Measurements from ENCODE around the gene AIFM1.

AIFM1 gene

DNA sequence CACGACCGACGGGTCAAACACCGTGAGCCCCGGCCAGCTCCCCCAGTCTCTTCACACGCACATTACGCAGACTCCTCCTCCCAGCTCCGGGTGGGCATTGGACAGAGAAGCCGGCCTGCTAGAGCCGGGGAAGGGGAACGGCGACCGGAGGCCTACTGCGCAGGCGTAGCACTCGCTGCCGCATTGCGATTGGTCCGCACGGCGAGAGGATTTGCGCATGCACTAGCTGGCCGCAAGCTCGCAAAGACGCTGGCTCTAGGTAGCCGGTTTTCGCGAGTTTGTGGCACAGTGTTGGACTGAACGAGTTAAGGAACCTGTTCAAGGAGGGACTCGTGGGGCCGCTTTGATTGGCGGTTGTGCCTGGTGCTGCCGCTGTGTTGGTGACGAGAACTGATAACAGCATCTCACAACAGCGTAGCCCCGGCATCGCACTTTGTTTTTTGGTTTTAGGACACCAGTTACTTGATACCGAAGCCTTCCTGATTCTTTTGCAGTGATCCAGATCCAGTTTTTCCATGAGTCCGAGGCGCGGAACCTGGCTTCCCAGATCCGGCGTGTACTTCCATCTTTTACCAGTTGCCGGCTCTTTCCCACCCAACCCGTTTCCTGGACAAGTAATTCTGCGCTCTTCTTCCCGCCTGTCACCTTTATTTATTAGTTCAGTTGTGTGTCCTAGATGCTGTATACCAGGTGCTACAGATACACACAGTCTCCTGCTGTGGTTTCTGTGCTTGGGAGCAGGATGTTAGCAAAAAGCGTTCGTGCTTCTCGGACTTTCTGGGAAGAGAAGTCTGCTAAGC, at the start of gene AIFM1:
AIFM1 (minus strand) TSS at position 139 of the 800 bp plus-strand sequence. CDS start 185 bp downstream, outside the sequence.
- H3K4me1 ChIP-seq (ENCODE audit: control insufficient read depth, insufficient read depth, low read length): peaks cover 14% of the 10 kb centered on the region; the same call in 1 of the 2 replicates
- H3K9me3 ChIP-seq (ENCODE audit: control insufficient read depth, insufficient read depth, low read depth, low read length): no peaks in the 10 kb centered on the region

DNA sequence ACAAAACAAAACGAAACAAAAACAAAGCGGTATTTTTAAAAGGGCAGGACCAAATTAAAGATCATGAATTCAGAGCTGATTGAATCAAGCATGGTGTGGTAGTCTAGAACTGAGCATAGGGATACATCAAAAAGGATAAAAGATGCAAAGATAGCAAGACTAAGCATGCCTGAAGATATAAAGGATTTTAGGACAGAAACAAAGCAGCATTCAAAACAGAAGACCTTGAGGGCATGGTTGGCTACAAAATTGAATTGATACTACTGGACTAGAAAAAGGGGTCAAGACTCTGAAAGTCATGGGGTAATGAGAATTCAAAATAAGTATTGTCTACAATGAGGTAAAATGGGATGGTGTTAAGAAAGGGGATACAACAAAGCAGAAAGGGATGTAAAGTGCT, 47.7 kb upstream of the AIFM1 start:
- H3K27ac ChIP-seq (ENCODE audit: low read depth, low read length): no peak overlapping the region
- H3K36me3 ChIP-seq (ENCODE audit: control insufficient read depth, insufficient read depth, low read length): peaks cover 94% of the 10 kb centered on the region
- no peaks in the 10 kb centered on the region for H3K27me3 ChIP-seq (ENCODE audit: control insufficient read depth, insufficient read depth, low read length)
- no peaks in the 10 kb centered on the region for H3K4me1 ChIP-seq (ENCODE audit: control insufficient read depth, insufficient read depth, low read length)
- no peak overlapping the region for H3K9ac ChIP-seq (ENCODE audit: low read length)
- no peaks in the 10 kb centered on the region for H3K9me3 ChIP-seq (ENCODE audit: control insufficient read depth, insufficient read depth, low read depth, low read length)
- no peak overlapping the region for H3K4me3 ChIP-seq (ENCODE audit: low read depth, low read length)

More for the DNA sequence above, at the start of gene AIFM1:
- H3K9ac ChIP-seq (ENCODE audit: low read length): peak within 1 kb of the TSS; percentile 79
- no peak within 1 kb of the TSS for H3K27ac ChIP-seq (ENCODE audit: low read depth, low read length)
- H3K36me3 ChIP-seq (ENCODE audit: control insufficient read depth, insufficient read depth, low read length): no peaks in the 10 kb centered on the region
- H3K4me3 ChIP-seq (ENCODE audit: low read depth, low read length): peak within 1 kb of the TSS; percentile 80
- H3K27me3 ChIP-seq (ENCODE audit: control insufficient read depth, insufficient read depth, low read length): peaks cover 9% of the 10 kb centered on the region; the same call in 1 of the 2 replicates

DNA sequence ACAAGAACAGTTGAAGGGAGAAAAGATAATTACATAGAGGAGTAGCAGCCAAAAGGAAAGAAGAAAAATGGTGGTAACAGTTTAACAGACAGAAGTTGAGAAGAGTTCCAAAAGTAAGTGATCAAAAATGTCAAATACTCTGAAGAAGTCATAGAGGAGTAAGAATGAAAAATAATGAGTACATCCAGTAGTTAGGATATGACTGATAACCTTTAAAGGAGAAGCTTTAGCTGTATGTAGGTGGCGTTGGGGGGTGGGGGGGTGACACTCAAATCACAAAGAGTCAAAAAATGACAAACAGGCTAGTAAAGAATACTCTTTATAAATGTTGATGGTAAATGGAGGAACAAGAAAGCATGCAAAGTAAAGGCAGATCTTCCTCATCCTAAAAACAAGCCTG, 46.7 kb upstream of the AIFM1 start:
- Histone ChIP-seq H3K9me3 (ENCODE audit: control insufficient read depth, insufficient read depth, low read depth, low read length) (no peaks in the 10 kb centered on the region), H3K27me3 (ENCODE audit: control insufficient read depth, insufficient read depth, low read length) (no peaks in the 10 kb centered on the region), H3K4me1 (ENCODE audit: control insufficient read depth, insufficient read depth, low read length) (no peaks in the 10 kb centered on the region), H3K4me3 (ENCODE audit: low read depth, low read length) (no peak overlapping the region), H3K27ac (ENCODE audit: low read depth, low read length) (no peak overlapping the region), H3K36me3 (ENCODE audit: control insufficient read depth, insufficient read depth, low read length) (peaks cover 91% of the 10 kb centered on the region), H3K9ac (ENCODE audit: low read length) (no peak overlapping the region)

DNA sequence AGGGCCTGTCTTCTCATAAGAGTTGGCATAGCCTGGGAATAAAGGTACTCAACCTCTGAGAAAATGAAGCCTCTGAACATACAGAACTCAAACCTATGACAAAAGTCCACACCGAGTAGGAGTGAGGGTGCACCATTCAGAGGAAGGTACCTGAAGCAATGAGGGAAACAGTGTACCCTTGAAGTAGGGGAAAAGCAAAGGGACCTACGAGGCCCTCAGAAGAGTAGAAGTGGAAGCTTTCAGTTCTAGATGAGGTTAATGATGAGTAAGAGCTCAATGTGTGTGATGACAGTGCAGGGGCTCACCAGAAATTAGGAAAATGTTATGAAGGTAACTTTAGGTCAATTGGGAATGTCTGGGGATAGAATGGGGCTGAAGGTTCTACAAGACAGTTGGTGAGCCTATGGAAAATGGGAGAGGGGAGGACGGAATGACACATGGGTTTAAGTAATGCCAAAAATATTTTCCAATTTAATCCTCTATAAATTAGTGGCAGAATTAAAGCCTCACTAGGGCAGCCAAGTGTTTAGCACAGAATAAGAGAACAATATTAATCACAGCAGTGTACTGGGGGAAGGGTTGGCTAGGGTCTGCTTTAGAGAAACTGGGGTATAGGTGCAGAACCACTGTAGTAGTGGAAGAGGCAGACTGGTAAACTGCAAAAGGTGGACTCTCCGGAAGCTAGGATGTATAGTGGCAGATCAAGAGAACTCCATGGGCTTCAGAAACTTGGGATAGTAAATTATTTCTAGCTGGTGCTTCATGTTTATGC, 46.0 kb upstream of the AIFM1 start:
- no peak overlapping the region for H3K9ac ChIP-seq (ENCODE audit: low read length)
- H3K4me1 ChIP-seq (ENCODE audit: control insufficient read depth, insufficient read depth, low read length): no peaks in the 10 kb centered on the region
- H3K27me3 ChIP-seq (ENCODE audit: control insufficient read depth, insufficient read depth, low read length): no peaks in the 10 kb centered on the region
- no peaks in the 10 kb centered on the region for H3K9me3 ChIP-seq (ENCODE audit: control insufficient read depth, insufficient read depth, low read depth, low read length)
- no peak overlapping the region for H3K4me3 ChIP-seq (ENCODE audit: low read depth, low read length)
- H3K36me3 ChIP-seq (ENCODE audit: control insufficient read depth, insufficient read depth, low read length): peaks cover 91% of the 10 kb centered on the region
- no peak overlapping the region for H3K27ac ChIP-seq (ENCODE audit: low read depth, low read length)

DNA sequence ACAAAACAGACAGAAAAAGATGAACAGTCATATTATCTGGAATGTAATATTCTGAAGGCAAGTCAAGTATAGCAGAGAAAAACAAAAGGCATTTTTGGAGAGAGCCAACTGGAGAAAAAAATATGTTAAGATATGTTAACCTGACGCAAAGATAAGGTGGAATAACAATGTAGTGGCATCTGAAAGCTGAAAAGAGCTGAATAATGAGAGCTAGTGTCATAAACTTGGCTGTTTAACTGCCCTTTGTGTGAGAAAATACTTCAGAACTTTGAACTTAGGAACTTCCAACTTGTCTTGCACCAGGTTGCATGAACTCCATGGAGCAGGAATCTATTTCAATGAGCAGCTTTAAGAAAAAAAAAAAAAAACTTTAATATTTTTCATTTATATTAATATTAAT, 39.0 kb upstream of the AIFM1 start:
- H3K27me3 ChIP-seq (ENCODE audit: control insufficient read depth, insufficient read depth, low read length): no peaks in the 10 kb centered on the region
- H3K4me3 ChIP-seq (ENCODE audit: low read depth, low read length): no peak overlapping the region
- H3K36me3 ChIP-seq (ENCODE audit: control insufficient read depth, insufficient read depth, low read length): peaks cover 72% of the 10 kb centered on the region

DNA sequence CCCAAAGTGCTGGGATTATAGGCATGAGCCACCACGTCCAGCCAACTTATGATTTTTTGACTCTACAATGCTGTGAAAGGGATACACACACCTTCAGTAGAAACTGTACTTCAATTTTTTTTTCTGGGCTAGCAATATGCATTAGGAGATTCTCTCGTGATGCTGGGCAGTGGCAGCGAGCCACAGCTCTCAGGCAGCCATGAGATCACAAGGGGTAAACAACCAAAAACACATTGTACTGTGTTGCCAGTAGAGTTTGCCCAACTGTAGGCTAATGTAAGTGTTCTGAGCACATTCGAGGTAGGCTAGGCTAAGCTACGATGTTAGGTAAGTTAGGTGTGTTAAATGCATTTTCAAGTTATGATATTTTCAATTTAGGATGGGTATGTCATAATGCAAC, 31.8 kb upstream of the AIFM1 start:
- H3K27ac ChIP-seq (ENCODE audit: low read depth, low read length): no peak overlapping the region
- H3K4me1 ChIP-seq (ENCODE audit: control insufficient read depth, insufficient read depth, low read length): no peaks in the 10 kb centered on the region
- H3K9ac ChIP-seq (ENCODE audit: low read length): no peak overlapping the region
- H3K36me3 ChIP-seq (ENCODE audit: control insufficient read depth, insufficient read depth, low read length): peaks cover 10% of the 10 kb centered on the region
- H3K4me3 ChIP-seq (ENCODE audit: low read depth, low read length): no peak overlapping the region
- H3K27me3 ChIP-seq (ENCODE audit: control insufficient read depth, insufficient read depth, low read length): no peaks in the 10 kb centered on the region; the same call in 1 of the 2 replicates
- no peaks in the 10 kb centered on the region for H3K9me3 ChIP-seq (ENCODE audit: control insufficient read depth, insufficient read depth, low read depth, low read length)

More for the DNA sequence above, 39.0 kb upstream of the AIFM1 start:
- no peak overlapping the region for H3K9ac ChIP-seq (ENCODE audit: low read length)
- H3K9me3 ChIP-seq (ENCODE audit: control insufficient read depth, insufficient read depth, low read depth, low read length): no peaks in the 10 kb centered on the region
- no peak overlapping the region for H3K27ac ChIP-seq (ENCODE audit: low read depth, low read length)
- no peaks in the 10 kb centered on the region for H3K4me1 ChIP-seq (ENCODE audit: control insufficient read depth, insufficient read depth, low read length)

DNA sequence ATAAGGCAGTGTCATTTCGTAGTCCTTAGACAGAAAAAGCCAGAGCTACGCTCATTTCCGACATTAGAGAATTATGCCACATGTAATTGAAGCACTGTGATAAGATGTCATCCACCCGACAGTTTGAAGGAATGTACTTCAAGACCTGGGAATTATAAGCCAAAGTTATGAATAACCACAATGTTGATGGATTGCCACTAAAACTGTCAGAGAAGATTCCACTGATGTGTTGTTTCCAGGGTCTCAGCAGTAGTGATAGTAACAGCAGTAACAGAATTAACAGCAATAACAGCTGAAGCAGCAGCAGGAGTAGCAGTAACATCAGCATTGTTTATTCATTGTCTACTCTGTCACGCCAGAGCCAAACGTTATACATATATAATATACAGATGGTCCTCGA, 30.8 kb upstream of the AIFM1 start:
- no peak overlapping the region for H3K27ac ChIP-seq (ENCODE audit: low read depth, low read length)

DNA sequence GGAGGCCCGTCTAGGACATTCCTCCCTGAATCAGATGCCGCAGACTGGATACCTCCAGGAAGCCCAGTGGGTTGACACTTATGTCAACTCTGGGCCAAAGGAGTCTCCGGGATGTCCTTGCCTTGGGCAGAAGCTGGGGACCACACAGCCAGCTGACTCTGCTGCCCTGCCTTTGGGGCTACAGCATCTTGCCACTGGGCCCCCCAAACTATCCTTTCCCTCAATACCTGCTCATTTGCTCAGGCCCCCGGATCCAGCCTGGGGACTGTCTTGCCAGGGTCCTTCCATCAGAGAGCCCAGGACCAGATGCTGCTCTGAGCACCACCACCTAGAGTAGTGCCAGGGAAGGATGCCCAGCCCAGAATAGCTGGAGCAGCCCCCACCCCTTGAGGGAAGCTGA, 25.2 kb upstream of the AIFM1 start:
- peaks cover 5% of the 10 kb centered on the region; the same call in 1 of the 2 replicates for H3K27me3 ChIP-seq (ENCODE audit: control insufficient read depth, insufficient read depth, low read length)
- H3K4me3 ChIP-seq (ENCODE audit: low read depth, low read length): no peak overlapping the region
- H3K9me3 ChIP-seq (ENCODE audit: control insufficient read depth, insufficient read depth, low read depth, low read length): no peaks in the 10 kb centered on the region
- H3K4me1 ChIP-seq (ENCODE audit: control insufficient read depth, insufficient read depth, low read length): no peaks in the 10 kb centered on the region; the same call in 1 of the 2 replicates
- H3K36me3 ChIP-seq (ENCODE audit: control insufficient read depth, insufficient read depth, low read length): no peaks in the 10 kb centered on the region
- H3K9ac ChIP-seq (ENCODE audit: low read length): no peak overlapping the region
- no peak overlapping the region for H3K27ac ChIP-seq (ENCODE audit: low read depth, low read length)

More for the DNA sequence above, 30.8 kb upstream of the AIFM1 start:
- no peak overlapping the region for H3K4me3 ChIP-seq (ENCODE audit: low read depth, low read length)
- H3K4me1 ChIP-seq (ENCODE audit: control insufficient read depth, insufficient read depth, low read length): no peaks in the 10 kb centered on the region
- no peaks in the 10 kb centered on the region; the same call in 1 of the 2 replicates for H3K27me3 ChIP-seq (ENCODE audit: control insufficient read depth, insufficient read depth, low read length)
- no peak overlapping the region for H3K9ac ChIP-seq (ENCODE audit: low read length)
- H3K36me3 ChIP-seq (ENCODE audit: control insufficient read depth, insufficient read depth, low read length): peaks cover 4% of the 10 kb centered on the region; the same call in 1 of the 2 replicates
- H3K9me3 ChIP-seq (ENCODE audit: control insufficient read depth, insufficient read depth, low read depth, low read length): no peaks in the 10 kb centered on the region

DNA sequence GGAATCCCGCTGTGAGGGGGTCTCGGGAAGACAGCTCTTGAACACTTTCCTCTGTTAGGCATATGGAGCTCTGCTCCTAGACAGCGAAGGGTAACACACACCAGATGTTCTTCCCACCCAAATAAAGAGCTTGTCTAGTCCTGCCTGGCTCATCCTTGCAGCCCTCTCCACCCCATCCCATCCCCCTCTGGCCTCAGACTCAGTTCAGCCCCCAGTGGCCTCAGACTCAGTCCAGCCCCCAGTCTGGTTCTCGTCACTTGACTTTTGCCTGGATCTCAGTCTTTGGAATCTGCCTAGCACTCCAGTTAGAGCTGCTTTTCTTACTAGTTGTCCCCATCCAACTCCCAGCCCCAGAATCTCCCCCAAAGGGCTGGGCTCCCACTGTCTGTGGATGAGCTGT, 21.0 kb upstream of the AIFM1 start:
- Histone ChIP-seq H3K9ac (ENCODE audit: low read length) (no peak overlapping the region), H3K9me3 (ENCODE audit: control insufficient read depth, insufficient read depth, low read depth, low read length) (no peaks in the 10 kb centered on the region), H3K4me1 (ENCODE audit: control insufficient read depth, insufficient read depth, low read length) (no peaks in the 10 kb centered on the region; the same call in 1 of the 2 replicates), H3K4me3 (ENCODE audit: low read depth, low read length) (no peak overlapping the region), H3K27ac (ENCODE audit: low read depth, low read length) (no peak overlapping the region), H3K36me3 (ENCODE audit: control insufficient read depth, insufficient read depth, low read length) (no peaks in the 10 kb centered on the region), H3K27me3 (ENCODE audit: control insufficient read depth, insufficient read depth, low read length) (0 out of 2 replicates have a peak, but pooled peaks cover 5% of the 10 kb centered on the region)

DNA sequence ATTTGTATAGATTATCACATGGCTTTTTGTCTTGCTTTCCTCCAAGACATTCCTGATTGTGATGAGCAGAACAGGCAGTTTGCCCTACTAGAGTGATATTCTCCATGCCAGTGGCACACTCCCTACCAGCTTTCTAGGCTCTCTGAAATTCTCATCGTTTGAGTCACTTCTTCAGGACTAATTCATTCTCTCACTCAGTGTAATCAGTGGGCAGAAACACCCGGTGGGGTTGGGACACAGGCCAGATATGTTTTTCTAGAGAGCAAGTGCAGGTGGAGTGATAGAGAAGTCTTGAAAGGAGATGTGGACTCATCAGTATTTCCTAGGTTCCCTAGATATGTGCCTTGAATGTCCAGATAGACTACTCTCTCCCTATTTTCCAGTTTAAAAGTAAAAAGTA, 19.2 kb upstream of the AIFM1 start:
- Histone ChIP-seq H3K4me3 (ENCODE audit: low read depth, low read length) (no peak overlapping the region), H3K9me3 (ENCODE audit: control insufficient read depth, insufficient read depth, low read depth, low read length) (no peaks in the 10 kb centered on the region), H3K36me3 (ENCODE audit: control insufficient read depth, insufficient read depth, low read length) (no peaks in the 10 kb centered on the region), H3K27ac (ENCODE audit: low read depth, low read length) (no peak overlapping the region), H3K9ac (ENCODE audit: low read length) (no peak overlapping the region), H3K27me3 (ENCODE audit: control insufficient read depth, insufficient read depth, low read length) (0 out of 2 replicates have a peak, but pooled peaks cover 6% of the 10 kb centered on the region), H3K4me1 (ENCODE audit: control insufficient read depth, insufficient read depth, low read length) (no peaks in the 10 kb centered on the region; the same call in 1 of the 2 replicates)

DNA sequence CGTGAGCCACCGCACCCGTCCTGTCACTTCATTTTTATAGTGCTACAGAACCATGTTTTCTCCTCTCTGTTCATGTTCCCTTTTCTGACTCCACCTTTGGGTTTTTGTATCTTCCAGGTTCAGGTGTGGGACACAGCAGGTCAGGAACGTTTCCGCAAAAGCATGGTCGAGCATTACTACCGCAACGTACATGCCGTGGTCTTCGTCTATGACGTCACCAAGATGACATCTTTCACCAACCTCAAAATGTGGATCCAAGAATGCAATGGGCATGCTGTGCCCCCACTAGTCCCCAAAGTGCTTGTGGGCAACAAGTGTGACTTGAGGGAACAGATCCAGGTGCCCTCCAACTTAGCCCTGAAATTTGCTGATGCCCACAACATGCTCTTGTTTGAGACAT, 18.5 kb upstream of the AIFM1 start:
- 0 out of 2 replicates have a peak, but pooled peaks cover 11% of the 10 kb centered on the region for H3K27me3 ChIP-seq (ENCODE audit: control insufficient read depth, insufficient read depth, low read length)
- no peaks in the 10 kb centered on the region; the same call in 1 of the 2 replicates for H3K4me1 ChIP-seq (ENCODE audit: control insufficient read depth, insufficient read depth, low read length)
- H3K4me3 ChIP-seq (ENCODE audit: low read depth, low read length): no peak overlapping the region
- no peaks in the 10 kb centered on the region for H3K36me3 ChIP-seq (ENCODE audit: control insufficient read depth, insufficient read depth, low read length)
- H3K9me3 ChIP-seq (ENCODE audit: control insufficient read depth, insufficient read depth, low read depth, low read length): no peaks in the 10 kb centered on the region
- no peak overlapping the region for H3K9ac ChIP-seq (ENCODE audit: low read length)
- H3K27ac ChIP-seq (ENCODE audit: low read depth, low read length): no peak overlapping the region
